ENCODE data around the gene CCDC170. TPM values are rescaled to one million over a fixed set of nuclear protein-coding genes. Genes with fewer than 3 reads are reported as not detected.

The CCDC170 gene
- total RNA-seq, 1 donor from 2014 or later, result not detected

GRCh38 chr6:151523034-151523433 is 29.2 kb downstream of the CCDC170 start:
- no peak for DNase-seq (ENCODE audit: low read depth)
- no peak for FAIRE-seq
- no peak for TF ChIP-seq CTCF (IDR thresholded peaks at IDR 0.05; ENCODE audit: insufficient read depth, low read length, severe bottlenecking)

DNA sequence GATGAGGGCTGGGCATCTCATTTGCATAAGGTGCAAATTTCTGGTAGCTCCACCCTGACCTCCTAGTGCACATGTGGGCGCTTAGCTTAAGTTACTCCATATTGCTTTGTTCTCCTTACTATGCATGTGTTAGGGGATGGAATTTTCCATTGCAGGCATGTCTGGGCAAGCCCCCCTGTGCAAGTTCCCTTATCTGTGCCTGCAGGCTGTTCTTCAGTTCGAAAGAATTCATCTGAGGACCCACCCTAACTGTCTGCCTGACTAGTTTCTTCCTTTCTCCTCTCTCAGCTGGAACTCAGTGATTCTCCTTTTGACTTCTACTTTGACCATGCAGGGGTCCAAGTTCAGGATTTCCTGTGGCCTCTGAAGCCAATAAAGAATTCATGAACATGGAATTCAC is 30.2 kb downstream of the CCDC170 start:
- TF ChIP-seq CTCF (IDR thresholded peaks at IDR 0.05; ENCODE audit: insufficient read depth, low read length, severe bottlenecking), result no peak
- Histone ChIP-seq H3K27me3 (ENCODE audit: control insufficient read depth, insufficient read depth, low read length) (no peaks in the 10 kb centered on the region), H3K36me3 (ENCODE audit: control insufficient read depth, insufficient read depth, low read length) (no peaks in the 10 kb centered on the region), H3K4me3 (ENCODE audit: low read depth, low read length) (no peak overlapping the region)
- FAIRE-seq, result no peak
- DNase-seq (ENCODE audit: low read depth), result peak; percentile 50

More at GRCh38 chr6:151523034-151523433, 29.2 kb downstream of the CCDC170 start:
- no peak overlapping the region for H3K4me3 ChIP-seq (ENCODE audit: low read depth, low read length)
- H3K27me3 ChIP-seq (ENCODE audit: control insufficient read depth, insufficient read depth, low read length), result no peaks in the 10 kb centered on the region
- no peaks in the 10 kb centered on the region for H3K36me3 ChIP-seq (ENCODE audit: control insufficient read depth, insufficient read depth, low read length)

GRCh38 chr6:151534576-151534975 is 40.8 kb downstream of the CCDC170 start:
- FAIRE-seq, result no peak
- no peak for TF ChIP-seq CTCF (IDR thresholded peaks at IDR 0.05; ENCODE audit: insufficient read depth, low read length, severe bottlenecking)

GRCh38 chr6:151535476-151536187 is 41.8 kb downstream of the CCDC170 start:
- no peak overlapping the region for H3K4me3 ChIP-seq (ENCODE audit: low read depth, low read length)
- DNase-seq (ENCODE audit: low read depth) (no peak), FAIRE-seq (no peak)
- H3K27me3 ChIP-seq (ENCODE audit: control insufficient read depth, insufficient read depth, low read length), result no peaks in the 10 kb centered on the region
- no peaks in the 10 kb centered on the region for H3K36me3 ChIP-seq (ENCODE audit: control insufficient read depth, insufficient read depth, low read length)
- TF ChIP-seq CTCF (IDR thresholded peaks at IDR 0.05; ENCODE audit: insufficient read depth, low read length, severe bottlenecking), result no peak

More at GRCh38 chr6:151534576-151534975, 40.8 kb downstream of the CCDC170 start:
- H3K27me3 ChIP-seq (ENCODE audit: control insufficient read depth, insufficient read depth, low read length), result no peaks in the 10 kb centered on the region
- H3K4me3 ChIP-seq (ENCODE audit: low read depth, low read length), result no peak overlapping the region
- DNase-seq (ENCODE audit: low read depth), result no peak
- no peaks in the 10 kb centered on the region for H3K36me3 ChIP-seq (ENCODE audit: control insufficient read depth, insufficient read depth, low read length)

DNA sequence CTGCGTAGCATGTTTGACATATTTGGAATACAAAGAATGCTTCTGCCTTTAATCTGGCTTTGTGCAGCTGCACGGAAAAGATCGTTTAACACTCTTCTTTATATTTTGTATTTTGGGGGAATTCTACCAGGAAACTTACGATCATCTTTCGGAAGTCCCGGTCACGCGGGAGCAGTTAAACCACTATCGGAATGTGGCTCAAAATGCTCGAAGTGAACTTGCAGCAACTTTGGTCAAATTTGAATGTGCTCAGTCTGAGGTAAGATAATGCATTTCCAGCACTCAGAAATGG is 42.3 kb downstream of the CCDC170 start:
- no peak for FAIRE-seq
- H3K27me3 ChIP-seq (ENCODE audit: control insufficient read depth, insufficient read depth, low read length), result no peaks in the 10 kb centered on the region
- H3K36me3 ChIP-seq (ENCODE audit: control insufficient read depth, insufficient read depth, low read length), result no peaks in the 10 kb centered on the region
- no peak for TF ChIP-seq CTCF (IDR thresholded peaks at IDR 0.05; ENCODE audit: insufficient read depth, low read length, severe bottlenecking)
- DNase-seq (ENCODE audit: low read depth), result no peak
- H3K4me3 ChIP-seq (ENCODE audit: low read depth, low read length), result no peak overlapping the region

DNA sequence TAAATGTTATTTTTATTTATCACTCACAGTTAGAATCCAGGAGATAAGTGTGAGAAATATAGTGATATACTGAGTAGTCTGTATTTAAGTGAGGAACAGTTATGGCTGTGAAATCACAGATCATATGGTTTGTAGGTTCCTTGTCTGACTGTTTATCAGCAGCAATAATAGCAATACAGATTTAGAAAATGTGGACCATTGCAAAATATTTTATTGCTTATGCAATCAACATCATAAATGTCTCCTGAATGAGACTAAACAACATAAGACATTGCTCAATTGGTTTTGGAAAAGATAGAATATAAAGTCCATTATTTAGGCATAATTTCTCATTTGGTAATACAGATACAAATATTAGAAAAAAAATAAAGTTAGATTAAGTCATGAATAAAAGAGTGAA is 43.7 kb downstream of the CCDC170 start:
- no peaks in the 10 kb centered on the region for H3K36me3 ChIP-seq (ENCODE audit: control insufficient read depth, insufficient read depth, low read length)
- no peak for TF ChIP-seq CTCF (IDR thresholded peaks at IDR 0.05; ENCODE audit: insufficient read depth, low read length, severe bottlenecking)
- DNase-seq (ENCODE audit: low read depth), result no peak
- FAIRE-seq, result no peak
- no peaks in the 10 kb centered on the region for H3K27me3 ChIP-seq (ENCODE audit: control insufficient read depth, insufficient read depth, low read length)
- no peak overlapping the region for H3K4me3 ChIP-seq (ENCODE audit: low read depth, low read length)
